ENCODE results near the gene NRIP2. TPM values are rescaled to one million over a fixed set of nuclear protein-coding genes. Genes with fewer than 3 reads are reported as not detected.
"Not testable (repeated sequence)": the region's sequence is repeated elsewhere in the genome, so short reads cannot be mapped to it uniquely, and the experiment has no call there.

The NRIP2 gene
- total and polyA plus RNA-seq, 9 donors = 0.83 to 15.1 (median 6.3) TPM

DNA sequence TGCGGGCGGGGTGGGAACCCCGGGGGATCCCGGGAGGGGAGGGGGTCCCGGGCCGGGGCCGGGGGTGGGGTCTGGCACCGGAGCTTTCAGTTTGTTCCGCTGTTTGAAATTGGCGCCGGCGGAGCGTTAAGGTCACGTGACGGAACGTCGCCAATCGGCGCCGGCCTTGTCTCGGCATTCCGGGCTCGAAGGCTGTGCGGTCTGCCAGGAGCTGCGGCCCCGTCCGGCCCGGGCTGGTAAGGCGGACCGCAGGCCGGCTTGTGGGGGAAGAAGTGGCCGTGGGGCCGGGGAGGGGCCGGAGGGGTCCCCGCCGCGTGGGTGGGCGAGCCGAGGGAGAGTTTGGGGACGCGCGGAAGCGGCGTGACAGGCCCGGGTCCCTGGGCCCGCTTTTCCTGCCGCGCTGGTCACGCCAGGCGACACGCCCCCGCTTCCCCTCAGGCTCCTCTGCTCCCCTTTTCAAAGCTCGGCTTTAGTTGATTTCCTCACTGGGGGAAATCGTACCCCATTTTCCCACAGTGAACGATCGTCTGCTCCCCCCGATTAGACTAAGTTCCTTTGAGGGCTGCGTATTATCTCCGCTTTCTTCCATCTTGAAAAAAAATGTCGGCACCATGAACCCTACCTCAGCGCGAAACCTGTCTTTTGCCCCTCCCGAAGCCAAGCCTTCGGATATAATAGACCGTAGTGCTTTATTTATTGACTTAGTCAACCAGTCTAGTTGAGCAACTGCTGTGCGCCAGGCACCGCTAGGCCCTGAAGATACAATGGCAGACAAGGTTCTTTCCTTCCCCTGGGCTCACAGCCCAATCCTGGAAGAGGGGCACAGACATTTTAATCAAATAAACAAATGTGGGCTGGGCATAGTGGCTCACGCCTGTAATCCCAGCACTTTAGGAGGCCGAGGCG lies 42.5 kb upstream of the NRIP2 start, which contains the start of the genes FOXM1 and RHNO1:
Gene FOXM1, minus strand, starts transcription at position 128 of the 906 bp plus-strand sequence. CDS start 2,696 bp downstream, outside the sequence.
Gene RHNO1, plus strand, starts transcription at position 177 of the 906 bp plus-strand sequence. CDS start 8,144 bp downstream, outside the sequence.
- peak; percentile 90 to 95 (median 93) for DNase-seq
- no peaks in the 10 kb centered on the region for H3K9me3 ChIP-seq
- peaks cover 5% of the 10 kb centered on the region for H3K4me1 ChIP-seq (ENCODE audit: insufficient read depth)
- H3K4me3 ChIP-seq = peak within 1 kb of the TSS; percentile 94
- TF ChIP-seq POLR2A (IDR thresholded peaks at IDR 0.05) = peak; percentile 52
- TF ChIP-seq, protein P1, sequence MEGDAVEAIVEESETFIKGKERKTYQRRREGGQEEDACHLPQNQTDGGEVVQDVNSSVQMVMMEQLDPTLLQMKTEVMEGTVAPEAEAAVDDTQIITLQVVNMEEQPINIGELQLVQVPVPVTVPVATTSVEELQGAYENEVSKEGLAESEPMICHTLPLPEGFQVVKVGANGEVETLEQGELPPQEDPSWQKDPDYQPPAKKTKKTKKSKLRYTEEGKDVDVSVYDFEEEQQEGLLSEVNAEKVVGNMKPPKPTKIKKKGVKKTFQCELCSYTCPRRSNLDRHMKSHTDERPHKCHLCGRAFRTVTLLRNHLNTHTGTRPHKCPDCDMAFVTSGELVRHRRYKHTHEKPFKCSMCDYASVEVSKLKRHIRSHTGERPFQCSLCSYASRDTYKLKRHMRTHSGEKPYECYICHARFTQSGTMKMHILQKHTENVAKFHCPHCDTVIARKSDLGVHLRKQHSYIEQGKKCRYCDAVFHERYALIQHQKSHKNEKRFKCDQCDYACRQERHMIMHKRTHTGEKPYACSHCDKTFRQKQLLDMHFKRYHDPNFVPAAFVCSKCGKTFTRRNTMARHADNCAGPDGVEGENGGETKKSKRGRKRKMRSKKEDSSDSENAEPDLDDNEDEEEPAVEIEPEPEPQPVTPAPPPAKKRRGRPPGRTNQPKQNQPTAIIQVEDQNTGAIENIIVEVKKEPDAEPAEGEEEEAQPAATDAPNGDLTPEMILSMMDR (IDR thresholded peaks at IDR 0.05) = peak in 1 of 3 donors; percentile 14
- no peak for TF ChIP-seq EP300 (IDR thresholded peaks at IDR 0.05)
- intact Hi-C loops (cut with DNase I) = loop anchor here in 1 of 4 donors (10.0 kb wide), 1 partner anchor 158 kb away; no protein-coding TSS in a partner anchor
- H3K27me3 ChIP-seq = no peaks in the 10 kb centered on the region
- H3K36me3 ChIP-seq = no peaks in the 10 kb centered on the region
- peak within 1 kb of the TSS; percentile 71 to 78 for H3K27ac ChIP-seq
- WGBS, 3 donors = 0 to 2% (median 0%) methylated on average over 48 to 70 of the region's 70 CpGs

DNA sequence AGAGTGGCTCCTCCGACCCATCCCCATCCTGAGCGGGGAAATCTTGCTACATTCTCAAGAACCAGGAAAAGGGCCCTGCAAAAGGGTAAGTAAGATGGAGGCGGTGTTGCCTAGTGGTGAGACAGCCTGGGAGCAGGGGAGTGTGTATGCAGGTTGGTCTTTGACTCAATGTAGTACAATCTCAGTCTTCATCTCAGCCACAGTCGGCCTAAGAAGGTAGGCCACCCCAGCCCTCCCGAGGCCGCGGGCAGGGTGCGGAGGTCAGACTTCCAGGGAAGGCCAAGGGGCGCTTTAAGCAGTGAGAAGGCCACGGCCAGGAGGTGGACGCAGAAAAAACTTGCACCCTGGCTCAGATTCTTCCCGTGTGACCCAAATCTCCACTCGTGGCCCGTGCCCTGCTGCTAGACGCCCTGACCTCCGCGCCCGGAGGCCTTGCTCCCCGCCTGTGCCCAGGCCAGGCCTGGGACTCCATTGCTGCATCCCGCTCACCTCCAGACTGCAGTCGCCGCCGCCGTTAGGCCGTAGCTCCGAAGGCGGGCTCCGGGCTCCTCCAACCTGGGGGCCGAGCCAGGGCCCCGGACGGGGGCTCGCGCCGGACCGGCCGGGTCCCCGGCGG lies 41.7 kb upstream of the NRIP2 start:
- no peaks in the 10 kb centered on the region for H3K9me3 ChIP-seq
- TF ChIP-seq, protein P1 (IDR thresholded peaks at IDR 0.05) = no peak
- TF ChIP-seq POLR2A (IDR thresholded peaks at IDR 0.05) (no peak), EP300 (IDR thresholded peaks at IDR 0.05) (no peak)
- intact Hi-C loops (cut with DNase I) = loop anchor here in 1 of 4 donors (10.0 kb wide), 1 partner anchor 158 kb away; no protein-coding TSS in a partner anchor
- peak overlapping the region in 1 of 2 donors; percentile 71 for H3K27ac ChIP-seq
- peaks cover 5% of the 10 kb centered on the region for H3K4me1 ChIP-seq (ENCODE audit: insufficient read depth)
- H3K27me3 ChIP-seq = no peaks in the 10 kb centered on the region
- peak overlapping the region; percentile 94 for H3K4me3 ChIP-seq
- DNase-seq = no peak
- H3K36me3 ChIP-seq = no peaks in the 10 kb centered on the region
- 4 to 10% (median 9%) methylated on average over 18 to 38 of the region's 38 CpGs for WGBS, 3 donors

DNA sequence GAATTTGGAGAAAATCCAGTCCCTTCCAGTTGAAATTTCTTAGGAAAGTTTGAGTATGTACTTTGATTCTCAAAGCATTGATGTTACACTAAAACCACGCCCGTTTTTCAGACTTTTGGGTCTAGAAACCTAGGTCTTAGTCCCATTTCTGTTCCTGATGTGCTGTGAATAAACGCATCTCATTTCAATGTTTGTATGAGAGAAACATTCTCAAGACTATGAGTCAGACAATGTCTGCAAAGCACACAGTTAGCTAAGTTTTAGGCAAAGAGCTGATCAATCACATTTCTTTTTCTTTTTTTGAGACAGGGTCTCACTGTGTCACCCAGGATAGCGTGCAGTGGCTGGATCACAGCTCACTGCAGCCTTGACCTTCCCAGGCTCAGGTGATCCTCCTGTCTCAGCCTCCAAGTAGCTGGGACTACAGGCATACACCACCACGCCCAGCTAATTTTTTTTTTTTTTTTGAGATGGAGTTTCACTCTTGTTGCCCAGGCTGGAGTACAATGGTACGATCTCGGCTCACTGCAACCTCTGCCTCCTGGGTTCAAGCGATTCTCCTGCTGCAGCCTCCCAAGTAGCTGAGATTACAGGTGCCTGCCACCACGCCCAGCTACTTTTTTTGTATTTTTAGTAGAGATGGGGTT lies 34.3 kb upstream of the NRIP2 start:
- 87 to 90% (median 90%) methylated on average over 9 of the region's 9 CpGs for WGBS, 3 donors
- H3K27me3 ChIP-seq; H3K36me3 ChIP-seq; H3K9me3 ChIP-seq; H3K4me1 ChIP-seq (ENCODE audit: insufficient read depth); intact Hi-C loops (cut with DNase I); H3K27ac ChIP-seq; DNase-seq; H3K4me3 ChIP-seq: not testable (repeated sequence)

DNA sequence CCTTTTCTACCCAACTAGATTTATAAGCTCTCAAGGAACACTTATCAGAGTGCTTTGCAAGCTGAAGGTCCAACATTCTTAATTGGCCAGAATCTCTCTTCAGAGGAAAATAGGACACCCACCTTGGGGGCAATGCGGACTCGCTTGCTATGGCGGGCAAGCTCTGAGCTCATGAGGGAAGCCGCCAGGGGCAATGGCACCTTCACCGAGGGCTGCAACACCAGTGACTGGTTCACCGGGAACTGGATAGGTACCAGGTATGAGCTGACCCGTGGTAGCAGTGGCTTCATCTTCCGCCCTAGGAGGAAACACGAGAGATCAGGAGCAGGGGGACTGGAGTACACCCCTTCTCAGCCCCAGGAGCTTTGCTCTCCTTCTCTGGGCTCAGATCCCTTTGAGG lies 29.4 kb upstream of the NRIP2 start:
- Histone ChIP-seq H3K27ac (no peak overlapping the region), H3K27me3 (no peaks in the 10 kb centered on the region), H3K4me1 (ENCODE audit: insufficient read depth) (no peaks in the 10 kb centered on the region), H3K4me3 (no peak overlapping the region), H3K36me3 (no peaks in the 10 kb centered on the region), H3K9me3 (no peaks in the 10 kb centered on the region)
- TF ChIP-seq POLR2A (IDR thresholded peaks at IDR 0.05) (no peak), EP300 (IDR thresholded peaks at IDR 0.05) (no peak)
- TF ChIP-seq, protein P1 (IDR thresholded peaks at IDR 0.05) = no peak
- intact Hi-C loops (cut with DNase I) = no loop called here
- 96 to 98% (median 98%) methylated on average over 9 of the region's 9 CpGs for WGBS, 3 donors
- no peak for DNase-seq

DNA sequence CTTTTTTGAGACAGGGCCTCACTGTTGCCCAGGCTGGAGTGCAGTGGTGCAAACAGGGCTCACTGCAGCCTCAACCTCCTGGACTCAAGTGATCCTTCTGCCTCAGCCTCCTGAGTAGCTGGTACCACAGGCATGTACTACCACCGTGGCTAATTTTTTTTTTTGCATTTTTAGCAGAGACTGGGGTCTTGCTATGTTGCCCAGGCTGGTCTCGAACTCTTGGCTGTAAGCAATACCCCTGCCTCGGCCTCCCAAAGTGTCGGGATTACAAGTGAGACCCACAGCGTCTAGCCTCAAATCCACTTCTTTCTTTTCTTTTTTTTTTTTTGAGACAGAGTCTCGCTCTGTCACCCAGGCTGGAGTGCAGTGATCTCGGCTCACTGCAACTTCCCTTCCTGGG lies 28.6 kb upstream of the NRIP2 start:
- H3K4me3 ChIP-seq; H3K27me3 ChIP-seq; H3K4me1 ChIP-seq (ENCODE audit: insufficient read depth); DNase-seq; intact Hi-C loops (cut with DNase I); H3K27ac ChIP-seq; H3K36me3 ChIP-seq; H3K9me3 ChIP-seq: not testable (repeated sequence)
- WGBS, 3 donors = 95 to 98% (median 95%) methylated on average over 7 of the region's 7 CpGs
